Mucosa of stomach (tissue), 1 donor: ENCODE measurements around the gene OBI1.

Source experiments
- H3K27me3 ChIP-seq: one replicate; pipeline ENCODE4 v1.7.0; 2013; ENCODE audit warnings: mild to moderate bottlenecking, low read length; ENCODE audit not compliant: control insufficient read depth, insufficient read depth
- H3K36me3 ChIP-seq: one replicate; pipeline ENCODE4 v1.7.0; 2013; ENCODE audit warnings: low read length; ENCODE audit not compliant: control insufficient read depth, insufficient read depth
- H3K4me1 ChIP-seq: one replicate; pipeline ENCODE4 v1.7.0; 2013; ENCODE audit warnings: mild to moderate bottlenecking, low read length; ENCODE audit not compliant: control insufficient read depth, insufficient read depth
- H3K4me3 ChIP-seq: one replicate; pipeline ENCODE4 v1.7.0; 2013; ENCODE audit warnings: low read length
- H3K9ac ChIP-seq: one replicate; pipeline ENCODE4 v1.7.0; 2013; ENCODE audit warnings: mild to moderate bottlenecking, low read length, moderate library complexity
- H3K9me3 ChIP-seq: one replicate; pipeline ENCODE4 v1.7.0; 2013; ENCODE audit warnings: mild to moderate bottlenecking, low read length, moderate library complexity; ENCODE audit not compliant: control insufficient read depth
- donor health status: Pancreatic carcinoma.

OBI1 gene

GRCh38 chr13:78632996-78633395 is 26.0 kb downstream of the OBI1 start:
- Histone ChIP-seq H3K36me3 (peaks cover 1% of the 10 kb centered on the region), H3K27me3 (no peaks in the 10 kb centered on the region), H3K4me3 (no peak overlapping the region), H3K9me3 (no peaks in the 10 kb centered on the region), H3K9ac (no peak overlapping the region), H3K4me1 (no peaks in the 10 kb centered on the region)

GRCh38 chr13:78631077-78631476 is 27.9 kb downstream of the OBI1 start:
- no peaks in the 10 kb centered on the region for H3K36me3 ChIP-seq
- H3K4me3 ChIP-seq = no peak overlapping the region
- no peaks in the 10 kb centered on the region for H3K4me1 ChIP-seq
- H3K9me3 ChIP-seq = no peaks in the 10 kb centered on the region
- H3K9ac ChIP-seq = no peak overlapping the region
- H3K27me3 ChIP-seq = no peaks in the 10 kb centered on the region

- H3K36me3 ChIP-seq = no peaks in the 10 kb centered on the region
- no peaks in the 10 kb centered on the region for H3K9me3 ChIP-seq
- no peak overlapping the region for H3K9ac ChIP-seq
- no peak overlapping the region for H3K4me3 ChIP-seq
- no peaks in the 10 kb centered on the region for H3K4me1 ChIP-seq
- H3K27me3 ChIP-seq = no peaks in the 10 kb centered on the region
These were observed 28.4 kb downstream of the OBI1 start for GRCh38 chr13:78630511-78630910.

GRCh38 chr13:78625384-78625783 is 33.6 kb downstream of the OBI1 start:
- H3K4me1 ChIP-seq = no peaks in the 10 kb centered on the region
- H3K27me3 ChIP-seq = no peaks in the 10 kb centered on the region
- H3K4me3 ChIP-seq = no peak overlapping the region
- no peaks in the 10 kb centered on the region for H3K36me3 ChIP-seq
- no peak overlapping the region for H3K9ac ChIP-seq
- H3K9me3 ChIP-seq = no peaks in the 10 kb centered on the region

GRCh38 chr13:78623132-78623531 is 35.8 kb downstream of the OBI1 start:
- no peak overlapping the region for H3K4me3 ChIP-seq
- H3K4me1 ChIP-seq = no peaks in the 10 kb centered on the region
- H3K36me3 ChIP-seq = no peaks in the 10 kb centered on the region
- H3K9me3 ChIP-seq = no peaks in the 10 kb centered on the region
- no peaks in the 10 kb centered on the region for H3K27me3 ChIP-seq
- H3K9ac ChIP-seq = no peak overlapping the region

GRCh38 chr13:78620936-78621470 is 38.0 kb downstream of the OBI1 start:
- Histone ChIP-seq H3K36me3 (no peaks in the 10 kb centered on the region), H3K4me1 (no peaks in the 10 kb centered on the region), H3K27me3 (no peaks in the 10 kb centered on the region), H3K4me3 (no peak overlapping the region), H3K9me3 (no peaks in the 10 kb centered on the region), H3K9ac (no peak overlapping the region)

- Histone ChIP-seq H3K4me1 (no peaks in the 10 kb centered on the region), H3K4me3 (no peak overlapping the region), H3K36me3 (no peaks in the 10 kb centered on the region), H3K9me3 (no peaks in the 10 kb centered on the region), H3K27me3 (no peaks in the 10 kb centered on the region), H3K9ac (no peak overlapping the region)
These were observed 40.5 kb downstream of the OBI1 start for GRCh38 chr13:78618411-78618810.

- H3K9me3 ChIP-seq = no peaks in the 10 kb centered on the region
- no peak overlapping the region for H3K4me3 ChIP-seq
- no peaks in the 10 kb centered on the region for H3K36me3 ChIP-seq
- H3K27me3 ChIP-seq = peaks cover 60% of the 10 kb centered on the region
- peaks cover 19% of the 10 kb centered on the region for H3K4me1 ChIP-seq
- no peak overlapping the region for H3K9ac ChIP-seq
These were observed 47.9 kb downstream of the OBI1 start for GRCh38 chr13:78611040-78611439.

GRCh38 chr13:78610381-78610883 is 48.5 kb downstream of the OBI1 start:
- Histone ChIP-seq H3K4me1 (peaks cover 19% of the 10 kb centered on the region), H3K9me3 (no peaks in the 10 kb centered on the region), H3K27me3 (peaks cover 66% of the 10 kb centered on the region), H3K36me3 (no peaks in the 10 kb centered on the region), H3K9ac (no peak overlapping the region), H3K4me3 (no peak overlapping the region)

- Histone ChIP-seq H3K4me3 (peak overlapping the region; percentile 22), H3K27me3 (peaks cover 74% of the 10 kb centered on the region), H3K4me1 (peaks cover 19% of the 10 kb centered on the region), H3K9ac (no peak overlapping the region), H3K36me3 (no peaks in the 10 kb centered on the region), H3K9me3 (no peaks in the 10 kb centered on the region)
These were observed 49.3 kb downstream of the OBI1 start for GRCh38 chr13:78609464-78610205.

GRCh38 chr13:78608688-78609463 is 50.1 kb downstream of the OBI1 start:
- Histone ChIP-seq H3K27me3 (peaks cover 81% of the 10 kb centered on the region), H3K4me1 (peaks cover 19% of the 10 kb centered on the region), H3K4me3 (peak overlapping the region; percentile 22), H3K9me3 (no peaks in the 10 kb centered on the region), H3K36me3 (no peaks in the 10 kb centered on the region), H3K9ac (no peak overlapping the region)

GRCh38 chr13:78608252-78608687 is 50.7 kb downstream of the OBI1 start:
- peaks cover 23% of the 10 kb centered on the region for H3K4me1 ChIP-seq
- no peaks in the 10 kb centered on the region for H3K36me3 ChIP-seq
- H3K27me3 ChIP-seq = peaks cover 87% of the 10 kb centered on the region
- no peak overlapping the region for H3K9ac ChIP-seq
- H3K4me3 ChIP-seq = no peak overlapping the region
- no peaks in the 10 kb centered on the region for H3K9me3 ChIP-seq
